ENCODE results near the gene RAI1.
A peak's percentile ranks its signal among the peaks of the same experiment; 100 is the strongest.

RAI1 gene

DNA sequence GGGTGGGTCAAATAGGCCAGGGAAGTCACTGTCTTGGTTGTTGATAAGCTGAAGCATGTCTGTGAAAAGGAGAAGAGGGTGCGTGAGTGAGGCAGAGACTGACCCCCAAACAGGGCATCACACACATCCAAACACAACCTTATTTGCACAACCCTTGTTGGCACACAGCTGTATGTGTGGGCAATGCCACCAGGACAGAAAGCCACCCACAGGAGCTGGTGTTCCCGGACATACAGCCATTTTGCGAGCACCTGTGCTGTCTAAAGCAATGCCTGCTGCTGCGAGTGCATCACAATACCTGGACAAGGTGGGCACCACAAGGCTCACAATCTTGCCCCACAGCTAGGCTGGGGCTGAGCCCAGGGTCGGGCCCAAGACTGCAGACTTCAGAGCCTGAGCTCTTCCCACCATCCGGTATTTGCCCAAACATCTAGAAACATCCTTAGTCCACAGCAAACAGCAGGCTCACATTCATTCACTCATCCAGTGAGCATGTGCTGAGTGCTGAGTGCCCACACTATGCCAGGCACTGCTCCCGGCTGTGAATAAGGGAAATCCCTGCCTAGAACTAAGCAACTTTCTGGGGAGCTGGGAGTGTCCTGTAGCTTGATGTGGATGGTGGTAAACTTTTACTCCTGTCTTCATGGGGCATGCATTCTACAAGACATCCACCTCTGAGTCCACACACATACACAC, 139.4 kb downstream of the RAI1 start:
- TF ChIP-seq SIN3A (IDR thresholded peaks at IDR 0.05; ENCODE audit: borderline replicate concordance, insufficient read depth, low read length) (no peak), POLR2AphosphoS5 (IDR thresholded peaks at IDR 0.05; ENCODE audit: low read depth, low read length) (no peak; the same call in 1 of the 2 replicates), FOXP2 (optimal IDR thresholded peaks at IDR 0.05; ENCODE audit: borderline replicate concordance, extremely low read depth, extremely low read length, insufficient read depth) (no peak), TAF1 (IDR thresholded peaks at IDR 0.05; ENCODE audit: borderline replicate concordance, insufficient read depth, low read length) (no peak)
- TF ChIP-seq, protein P1, sequence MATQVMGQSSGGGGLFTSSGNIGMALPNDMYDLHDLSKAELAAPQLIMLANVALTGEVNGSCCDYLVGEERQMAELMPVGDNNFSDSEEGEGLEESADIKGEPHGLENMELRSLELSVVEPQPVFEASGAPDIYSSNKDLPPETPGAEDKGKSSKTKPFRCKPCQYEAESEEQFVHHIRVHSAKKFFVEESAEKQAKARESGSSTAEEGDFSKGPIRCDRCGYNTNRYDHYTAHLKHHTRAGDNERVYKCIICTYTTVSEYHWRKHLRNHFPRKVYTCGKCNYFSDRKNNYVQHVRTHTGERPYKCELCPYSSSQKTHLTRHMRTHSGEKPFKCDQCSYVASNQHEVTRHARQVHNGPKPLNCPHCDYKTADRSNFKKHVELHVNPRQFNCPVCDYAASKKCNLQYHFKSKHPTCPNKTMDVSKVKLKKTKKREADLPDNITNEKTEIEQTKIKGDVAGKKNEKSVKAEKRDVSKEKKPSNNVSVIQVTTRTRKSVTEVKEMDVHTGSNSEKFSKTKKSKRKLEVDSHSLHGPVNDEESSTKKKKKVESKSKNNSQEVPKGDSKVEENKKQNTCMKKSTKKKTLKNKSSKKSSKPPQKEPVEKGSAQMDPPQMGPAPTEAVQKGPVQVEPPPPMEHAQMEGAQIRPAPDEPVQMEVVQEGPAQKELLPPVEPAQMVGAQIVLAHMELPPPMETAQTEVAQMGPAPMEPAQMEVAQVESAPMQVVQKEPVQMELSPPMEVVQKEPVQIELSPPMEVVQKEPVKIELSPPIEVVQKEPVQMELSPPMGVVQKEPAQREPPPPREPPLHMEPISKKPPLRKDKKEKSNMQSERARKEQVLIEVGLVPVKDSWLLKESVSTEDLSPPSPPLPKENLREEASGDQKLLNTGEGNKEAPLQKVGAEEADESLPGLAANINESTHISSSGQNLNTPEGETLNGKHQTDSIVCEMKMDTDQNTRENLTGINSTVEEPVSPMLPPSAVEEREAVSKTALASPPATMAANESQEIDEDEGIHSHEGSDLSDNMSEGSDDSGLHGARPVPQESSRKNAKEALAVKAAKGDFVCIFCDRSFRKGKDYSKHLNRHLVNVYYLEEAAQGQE (IDR thresholded peaks at IDR 0.05; ENCODE audit: insufficient read depth in 1 of 2, low read depth in 2 of 2, low read length in 2 of 2): no peak

GRCh38 chr17:17822189-17822588, 140.9 kb downstream of the RAI1 start:
- no peak for TF ChIP-seq FOXP2 (optimal IDR thresholded peaks at IDR 0.05; ENCODE audit: borderline replicate concordance, extremely low read depth, extremely low read length, insufficient read depth)
- TF ChIP-seq SIN3A (IDR thresholded peaks at IDR 0.05; ENCODE audit: borderline replicate concordance, insufficient read depth, low read length): 0 out of 2 replicates have a peak, but pooled peaks have one; percentile 68
- TF ChIP-seq, protein P1 (IDR thresholded peaks at IDR 0.05; ENCODE audit: insufficient read depth in 1 of 2, low read depth in 2 of 2, low read length in 2 of 2): peak in 1 of 2 experiments; percentile 51; a peak in 1 of 4 replicates

GRCh38 chr17:17822616-17823015, 141.4 kb downstream of the RAI1 start:
- no peak for TF ChIP-seq POLR2AphosphoS5 (IDR thresholded peaks at IDR 0.05; ENCODE audit: low read depth, low read length)
- TF ChIP-seq TAF1 (IDR thresholded peaks at IDR 0.05; ENCODE audit: borderline replicate concordance, insufficient read depth, low read length): no peak
- TF ChIP-seq FOXP2 (optimal IDR thresholded peaks at IDR 0.05; ENCODE audit: borderline replicate concordance, extremely low read depth, extremely low read length, insufficient read depth): no peak
- TF ChIP-seq, protein P1 (IDR thresholded peaks at IDR 0.05; ENCODE audit: insufficient read depth in 1 of 2, low read depth in 2 of 2, low read length in 2 of 2): no peak
- TF ChIP-seq SIN3A (IDR thresholded peaks at IDR 0.05; ENCODE audit: borderline replicate concordance, insufficient read depth, low read length): no peak

- peak; percentile 30; the same call in 1 of the 2 replicates for TF ChIP-seq SIN3A (IDR thresholded peaks at IDR 0.05; ENCODE audit: borderline replicate concordance, insufficient read depth, low read length)
- peak; percentile 60 for TF ChIP-seq FOXP2 (optimal IDR thresholded peaks at IDR 0.05; ENCODE audit: borderline replicate concordance, extremely low read depth, extremely low read length, insufficient read depth)
- TF ChIP-seq, protein P1 (IDR thresholded peaks at IDR 0.05; ENCODE audit: insufficient read depth in 1 of 2, low read depth in 2 of 2, low read length in 2 of 2): no peak
- TF ChIP-seq POLR2AphosphoS5 (IDR thresholded peaks at IDR 0.05; ENCODE audit: low read depth, low read length): peak; percentile 43
- no peak for TF ChIP-seq TAF1 (IDR thresholded peaks at IDR 0.05; ENCODE audit: borderline replicate concordance, insufficient read depth, low read length)
Observed at GRCh38 chr17:17823433-17824118, 142.3 kb downstream of the RAI1 start.

Measured in PFSK-1 (cell line).